Measurements from ENCODE around the gene PPP1R12B.

PPP1R12B gene

DNA sequence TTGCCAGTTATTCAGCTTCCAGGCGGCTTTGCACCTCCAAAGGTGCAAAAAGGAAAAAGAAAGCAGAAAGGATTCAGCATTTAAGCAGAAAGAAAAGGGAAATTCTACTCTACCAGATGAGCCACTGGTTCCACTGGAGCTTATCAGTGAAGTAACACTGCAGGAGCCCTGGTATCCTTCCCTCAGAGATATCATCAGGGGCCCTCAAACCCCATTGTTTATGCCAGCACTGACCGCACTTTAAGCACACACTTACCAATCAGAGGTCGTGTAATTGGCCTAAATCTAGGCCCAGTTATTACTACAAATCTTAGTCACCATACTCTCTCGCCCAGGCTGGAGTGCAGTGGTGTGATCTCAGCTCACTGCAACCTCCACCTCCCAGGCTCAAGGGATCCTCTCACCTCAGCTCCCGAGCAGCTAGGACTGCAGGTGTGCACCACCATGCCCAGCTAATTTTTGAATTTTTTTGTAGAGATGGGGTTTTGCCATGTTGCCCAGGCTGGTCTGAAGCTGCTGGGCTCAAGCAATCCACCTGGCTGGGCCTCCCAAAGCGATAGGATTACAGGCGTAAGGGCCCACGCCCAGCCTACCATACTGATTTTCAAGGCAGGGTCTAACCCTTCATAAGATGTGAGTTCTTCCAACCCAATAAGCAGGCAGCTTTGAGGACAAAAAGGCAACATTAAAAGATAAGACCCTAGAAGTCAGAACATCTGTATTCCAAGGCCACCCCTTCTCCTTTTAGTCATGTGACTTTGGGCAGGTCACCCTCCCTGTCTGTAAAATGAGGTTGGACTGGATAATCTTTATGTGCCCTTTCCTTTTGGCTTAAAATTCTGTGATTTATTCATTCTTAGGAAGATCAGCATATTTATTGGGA is 236.4 kb downstream of the PPP1R12B start:
- TF ChIP-seq, protein P1, sequence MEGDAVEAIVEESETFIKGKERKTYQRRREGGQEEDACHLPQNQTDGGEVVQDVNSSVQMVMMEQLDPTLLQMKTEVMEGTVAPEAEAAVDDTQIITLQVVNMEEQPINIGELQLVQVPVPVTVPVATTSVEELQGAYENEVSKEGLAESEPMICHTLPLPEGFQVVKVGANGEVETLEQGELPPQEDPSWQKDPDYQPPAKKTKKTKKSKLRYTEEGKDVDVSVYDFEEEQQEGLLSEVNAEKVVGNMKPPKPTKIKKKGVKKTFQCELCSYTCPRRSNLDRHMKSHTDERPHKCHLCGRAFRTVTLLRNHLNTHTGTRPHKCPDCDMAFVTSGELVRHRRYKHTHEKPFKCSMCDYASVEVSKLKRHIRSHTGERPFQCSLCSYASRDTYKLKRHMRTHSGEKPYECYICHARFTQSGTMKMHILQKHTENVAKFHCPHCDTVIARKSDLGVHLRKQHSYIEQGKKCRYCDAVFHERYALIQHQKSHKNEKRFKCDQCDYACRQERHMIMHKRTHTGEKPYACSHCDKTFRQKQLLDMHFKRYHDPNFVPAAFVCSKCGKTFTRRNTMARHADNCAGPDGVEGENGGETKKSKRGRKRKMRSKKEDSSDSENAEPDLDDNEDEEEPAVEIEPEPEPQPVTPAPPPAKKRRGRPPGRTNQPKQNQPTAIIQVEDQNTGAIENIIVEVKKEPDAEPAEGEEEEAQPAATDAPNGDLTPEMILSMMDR (conservative IDR thresholded peaks at IDR 0.05; ENCODE audit: low read length), result no peak
- no peak overlapping the region for H3K4me3 ChIP-seq (ENCODE audit: low read length)
- no peak for DNase-seq (ENCODE audit: low read depth)

DNA sequence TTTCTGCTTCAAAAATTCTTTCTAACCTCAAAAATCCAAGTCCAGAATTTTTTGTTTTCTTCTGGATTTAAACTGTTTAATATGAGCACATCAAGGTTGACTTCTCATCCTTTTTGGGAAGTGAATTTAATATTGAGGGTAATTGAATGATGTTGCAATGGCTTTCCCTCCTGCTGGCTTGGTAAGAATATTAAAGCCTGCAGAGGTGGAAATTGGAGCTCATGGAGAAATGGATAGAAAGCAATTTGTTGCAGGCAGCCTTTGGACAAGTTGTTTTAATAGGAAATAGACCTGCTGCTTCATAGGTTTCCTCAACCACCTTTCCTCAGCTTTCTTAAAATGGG is 237.1 kb downstream of the PPP1R12B start:
- peak; percentile 67 for DNase-seq (ENCODE audit: low read depth)

GRCh38 chr1:202586018-202586821 is 237.7 kb downstream of the PPP1R12B start:
- TF ChIP-seq, protein P1 (conservative IDR thresholded peaks at IDR 0.05; ENCODE audit: low read length), result no peak
- peak; percentile 34 for DNase-seq (ENCODE audit: low read depth)
- no peak overlapping the region for H3K4me3 ChIP-seq (ENCODE audit: low read length)

More for the DNA sequence above, 237.1 kb downstream of the PPP1R12B start:
- no peak overlapping the region for H3K4me3 ChIP-seq (ENCODE audit: low read length)
- TF ChIP-seq, protein P1 (conservative IDR thresholded peaks at IDR 0.05; ENCODE audit: low read length), result no peak

- no peak for DNase-seq (ENCODE audit: low read depth)
- H3K4me3 ChIP-seq (ENCODE audit: low read length), result no peak overlapping the region
- TF ChIP-seq, protein P1 (conservative IDR thresholded peaks at IDR 0.05; ENCODE audit: low read length), result no peak
Observed at GRCh38 chr1:202586871-202587270, 238.4 kb downstream of the PPP1R12B start.

GRCh38 chr1:202587859-202588485 is 239.5 kb downstream of the PPP1R12B start:
- DNase-seq (ENCODE audit: low read depth), result no peak
- H3K4me3 ChIP-seq (ENCODE audit: low read length), result no peak overlapping the region
- TF ChIP-seq, protein P1 (conservative IDR thresholded peaks at IDR 0.05; ENCODE audit: low read length), result no peak

DNA sequence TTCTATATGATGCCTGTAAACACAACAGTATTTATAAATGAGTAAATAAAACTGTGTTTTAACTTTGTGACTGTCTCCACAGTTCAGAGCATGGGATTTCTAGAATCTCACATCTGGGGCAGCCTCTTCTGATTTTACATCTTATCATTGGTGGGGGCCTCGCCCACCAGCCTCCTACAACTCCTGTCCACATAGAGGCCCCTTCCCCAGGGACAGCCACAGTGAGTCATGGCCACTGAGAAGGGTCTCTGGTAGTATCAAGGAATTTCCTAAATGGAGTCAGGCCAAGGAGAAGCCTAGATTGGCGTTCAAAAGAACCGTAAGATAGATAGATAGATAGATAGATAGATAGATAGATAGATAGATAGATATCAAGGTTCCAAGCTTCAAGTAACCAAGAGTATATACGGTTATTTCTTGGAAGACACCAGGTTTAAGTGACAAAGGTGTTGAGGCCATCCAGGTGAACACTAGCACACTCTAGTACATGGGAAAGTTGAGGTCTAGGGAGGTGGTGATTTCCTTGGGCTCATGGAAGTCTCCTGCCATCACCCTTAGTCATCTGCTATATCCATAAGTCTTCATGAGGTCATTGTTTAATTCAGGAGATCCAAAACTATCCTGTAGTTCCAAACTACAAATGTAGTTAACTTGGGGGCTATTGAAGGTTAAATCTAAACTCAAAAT is 240.1 kb downstream of the PPP1R12B start:
- no peak overlapping the region for H3K4me3 ChIP-seq (ENCODE audit: low read length)
- TF ChIP-seq, protein P1 (conservative IDR thresholded peaks at IDR 0.05; ENCODE audit: low read length), result no peak
- DNase-seq (ENCODE audit: low read depth), result no peak

Measured in AG10803 (cell line).